ENCODE data around the gene ZC3H6.
A peak's percentile ranks its signal among the peaks of the same experiment; 100 is the strongest.

The ZC3H6 gene

GRCh38 chr2:112254466-112255240 is 20.7 kb upstream of the ZC3H6 start, which contains the start of gene ZC3H8:
ZC3H8 (minus strand) TSS chr2:112255042; CDS start chr2:112254981, 61 bp downstream.
- H3K36me3 ChIP-seq = peaks cover 21% of the 10 kb centered on the region
- no peaks in the 10 kb centered on the region for H3K9me3 ChIP-seq
- H3K9ac ChIP-seq = peak within 1 kb of the TSS; percentile 90
- peak within 1 kb of the TSS; percentile 83 for H3K4me3 ChIP-seq
- peaks cover 32% of the 10 kb centered on the region for H3K4me1 ChIP-seq
- H4K20me1 ChIP-seq = peaks cover 13% of the 10 kb centered on the region; the same call in 1 of the 2 replicates
- H3K27me3 ChIP-seq = no peaks in the 10 kb centered on the region
- peak within 1 kb of the TSS; percentile 89 for H3K4me2 ChIP-seq
- TF ChIP-seq Cebpa-rat (IDR thresholded peaks at IDR 0.05) = no peak
- H3K27ac ChIP-seq = peak within 1 kb of the TSS; percentile 88

GRCh38 chr2:112255875-112256274 is 19.5 kb upstream of the ZC3H6 start:
- H3K27me3 ChIP-seq = no peaks in the 10 kb centered on the region
- peaks cover 10% of the 10 kb centered on the region; the same call in 1 of the 2 replicates for H3K36me3 ChIP-seq
- H4K20me1 ChIP-seq = peaks cover 8% of the 10 kb centered on the region; the same call in 1 of the 2 replicates
- H3K4me1 ChIP-seq = peaks cover 34% of the 10 kb centered on the region
- H3K4me3 ChIP-seq = no peak overlapping the region
- H3K4me2 ChIP-seq = 0 out of 2 replicates have a peak overlapping the region, but pooled peaks have one; percentile 8
- TF ChIP-seq Cebpa-rat (IDR thresholded peaks at IDR 0.05) = no peak
- no peak overlapping the region for H3K27ac ChIP-seq
- no peak overlapping the region for H3K9ac ChIP-seq
- H3K9me3 ChIP-seq = 0 out of 2 replicates have a peak, but pooled peaks cover 2% of the 10 kb centered on the region

GRCh38 chr2:112256654-112257053 is 18.7 kb upstream of the ZC3H6 start:
- H4K20me1 ChIP-seq = peaks cover under 1% of the 10 kb centered on the region; the same call in 1 of the 2 replicates
- no peak for TF ChIP-seq Cebpa-rat (IDR thresholded peaks at IDR 0.05)
- peaks cover 34% of the 10 kb centered on the region for H3K4me1 ChIP-seq
- H3K9me3 ChIP-seq = peaks cover 7% of the 10 kb centered on the region; the same call in 1 of the 2 replicates
- H3K27me3 ChIP-seq = no peaks in the 10 kb centered on the region
- H3K4me3 ChIP-seq = no peak overlapping the region
- H3K27ac ChIP-seq = no peak overlapping the region
- H3K9ac ChIP-seq = no peak overlapping the region
- H3K36me3 ChIP-seq = peaks cover 4% of the 10 kb centered on the region; the same call in 1 of the 2 replicates
- no peak overlapping the region for H3K4me2 ChIP-seq

GRCh38 chr2:112257575-112257974 is 17.8 kb upstream of the ZC3H6 start:
- peaks cover 16% of the 10 kb centered on the region for H3K9me3 ChIP-seq
- no peak for TF ChIP-seq Cebpa-rat (IDR thresholded peaks at IDR 0.05)
- no peaks in the 10 kb centered on the region for H4K20me1 ChIP-seq

GRCh38 chr2:112259509-112260294 is 15.7 kb upstream of the ZC3H6 start:
- H3K4me3 ChIP-seq = no peak overlapping the region
- H3K27ac ChIP-seq = no peak overlapping the region
- no peaks in the 10 kb centered on the region for H3K27me3 ChIP-seq
- peaks cover 27% of the 10 kb centered on the region for H3K9me3 ChIP-seq
- no peak for TF ChIP-seq Cebpa-rat (IDR thresholded peaks at IDR 0.05)
- H3K36me3 ChIP-seq = no peaks in the 10 kb centered on the region
- peaks cover 14% of the 10 kb centered on the region; the same call in 1 of the 2 replicates for H3K4me1 ChIP-seq
- H3K4me2 ChIP-seq = peak overlapping the region; percentile 25; the same call in 1 of the 2 replicates
- no peak overlapping the region for H3K9ac ChIP-seq
- no peaks in the 10 kb centered on the region for H4K20me1 ChIP-seq

More at GRCh38 chr2:112257575-112257974, 17.8 kb upstream of the ZC3H6 start:
- H3K36me3 ChIP-seq = no peaks in the 10 kb centered on the region
- peaks cover 31% of the 10 kb centered on the region for H3K4me1 ChIP-seq
- H3K27me3 ChIP-seq = no peaks in the 10 kb centered on the region
- no peak overlapping the region for H3K4me3 ChIP-seq
- no peak overlapping the region for H3K27ac ChIP-seq
- no peak overlapping the region for H3K9ac ChIP-seq
- H3K4me2 ChIP-seq = no peak overlapping the region

- Histone ChIP-seq H3K9me3 (peaks cover 27% of the 10 kb centered on the region), H3K4me1 (peaks cover 12% of the 10 kb centered on the region; the same call in 1 of the 2 replicates), H4K20me1 (no peaks in the 10 kb centered on the region), H3K27ac (no peak overlapping the region), H3K4me2 (no peak overlapping the region), H3K36me3 (no peaks in the 10 kb centered on the region), H3K4me3 (no peak overlapping the region), H3K9ac (no peak overlapping the region), H3K27me3 (no peaks in the 10 kb centered on the region)
- TF ChIP-seq Cebpa-rat (IDR thresholded peaks at IDR 0.05) = no peak
Observed at GRCh38 chr2:112260295-112260625, 15.1 kb upstream of the ZC3H6 start.

- H3K4me2 ChIP-seq = no peak overlapping the region
- no peaks in the 10 kb centered on the region for H3K36me3 ChIP-seq
- H3K4me3 ChIP-seq = no peak overlapping the region
- TF ChIP-seq Cebpa-rat (IDR thresholded peaks at IDR 0.05) = no peak
- peaks cover 4% of the 10 kb centered on the region; the same call in 1 of the 2 replicates for H3K4me1 ChIP-seq
- H3K27me3 ChIP-seq = no peaks in the 10 kb centered on the region
- no peak overlapping the region for H3K9ac ChIP-seq
- H3K9me3 ChIP-seq = peaks cover 27% of the 10 kb centered on the region
- H4K20me1 ChIP-seq = no peaks in the 10 kb centered on the region
- no peak overlapping the region for H3K27ac ChIP-seq
Observed at GRCh38 chr2:112262876-112263275, 12.5 kb upstream of the ZC3H6 start.

GRCh38 chr2:112268547-112268946 is 6.8 kb upstream of the ZC3H6 start:
- no peak for TF ChIP-seq Cebpa-rat (IDR thresholded peaks at IDR 0.05)
- Histone ChIP-seq H3K4me1 (peaks cover 3% of the 10 kb centered on the region), H3K9ac (no peak overlapping the region), H3K36me3 (no peaks in the 10 kb centered on the region), H4K20me1 (no peaks in the 10 kb centered on the region), H3K9me3 (peaks cover 10% of the 10 kb centered on the region), H3K27ac (no peak overlapping the region), H3K4me3 (no peak overlapping the region), H3K4me2 (no peak overlapping the region), H3K27me3 (no peaks in the 10 kb centered on the region)

- no peak overlapping the region for H3K4me2 ChIP-seq
- H3K9ac ChIP-seq = no peak overlapping the region
- no peak for TF ChIP-seq Cebpa-rat (IDR thresholded peaks at IDR 0.05)
Observed at GRCh38 chr2:112272669-112273068, 2.7 kb upstream of the ZC3H6 start.

More at GRCh38 chr2:112272669-112273068, 2.7 kb upstream of the ZC3H6 start:
- no peaks in the 10 kb centered on the region for H4K20me1 ChIP-seq
- no peak overlapping the region for H3K4me3 ChIP-seq
- no peaks in the 10 kb centered on the region for H3K36me3 ChIP-seq
- H3K4me1 ChIP-seq = peaks cover 29% of the 10 kb centered on the region
- H3K27ac ChIP-seq = no peak overlapping the region
- H3K27me3 ChIP-seq = no peaks in the 10 kb centered on the region
- peaks cover 9% of the 10 kb centered on the region; the same call in 1 of the 2 replicates for H3K9me3 ChIP-seq

Measured in BLaER1 (cell line).